Epithelial cell of proximal tubule (primary cell): Measurements from ENCODE around the gene UTF1. TPM values are rescaled to one million over a fixed set of nuclear protein-coding genes. Genes with fewer than 3 reads are reported as not detected.

Experiments
- DNase-seq: peaks from one replicate; pipeline ENCODE4 v3.0.0-alpha.2; 2011; ENCODE audit warnings: low read depth
- H3K4me3 ChIP-seq: 2 replicates; pipeline ENCODE4 v1.5.1; 2011; ENCODE audit warnings: low read depth, mild to moderate bottlenecking, low read length
- total RNA-seq: library from RNA; depleted of rRNA; stranded (reverse); fragments of >200 nt; gene quantifications from 2 replicates; pipeline ENCODE4 v1.2.3, GENCODE V29; 2015
- TF ChIP-seq, protein P1 (sequence below): conservative IDR thresholded peaks from 2 replicates; pipeline ENCODE4 v1.5.1; 2012; ENCODE audit warnings: low read depth, mild to moderate bottlenecking, low read length

The UTF1 gene
- total RNA-seq, 1 donor from 2014 or later: not detected

GRCh38 chr10:133239990-133240389 lies 10.0 kb downstream of the UTF1 start:
- TF ChIP-seq, protein P1, sequence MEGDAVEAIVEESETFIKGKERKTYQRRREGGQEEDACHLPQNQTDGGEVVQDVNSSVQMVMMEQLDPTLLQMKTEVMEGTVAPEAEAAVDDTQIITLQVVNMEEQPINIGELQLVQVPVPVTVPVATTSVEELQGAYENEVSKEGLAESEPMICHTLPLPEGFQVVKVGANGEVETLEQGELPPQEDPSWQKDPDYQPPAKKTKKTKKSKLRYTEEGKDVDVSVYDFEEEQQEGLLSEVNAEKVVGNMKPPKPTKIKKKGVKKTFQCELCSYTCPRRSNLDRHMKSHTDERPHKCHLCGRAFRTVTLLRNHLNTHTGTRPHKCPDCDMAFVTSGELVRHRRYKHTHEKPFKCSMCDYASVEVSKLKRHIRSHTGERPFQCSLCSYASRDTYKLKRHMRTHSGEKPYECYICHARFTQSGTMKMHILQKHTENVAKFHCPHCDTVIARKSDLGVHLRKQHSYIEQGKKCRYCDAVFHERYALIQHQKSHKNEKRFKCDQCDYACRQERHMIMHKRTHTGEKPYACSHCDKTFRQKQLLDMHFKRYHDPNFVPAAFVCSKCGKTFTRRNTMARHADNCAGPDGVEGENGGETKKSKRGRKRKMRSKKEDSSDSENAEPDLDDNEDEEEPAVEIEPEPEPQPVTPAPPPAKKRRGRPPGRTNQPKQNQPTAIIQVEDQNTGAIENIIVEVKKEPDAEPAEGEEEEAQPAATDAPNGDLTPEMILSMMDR: no peak
- no peak overlapping the region for H3K4me3 ChIP-seq
- DNase-seq: no peak

- TF ChIP-seq, protein P1: no peak
- DNase-seq: no peak
- peak overlapping the region; percentile 11 for H3K4me3 ChIP-seq
These were observed 11.6 kb downstream of the UTF1 start for GRCh38 chr10:133241501-133242205.

- DNase-seq: no peak
- TF ChIP-seq, protein P1: no peak
These were observed 12.8 kb downstream of the UTF1 start for GRCh38 chr10:133242611-133243356.

GRCh38 chr10:133243593-133243992 lies 13.6 kb downstream of the UTF1 start:
- H3K4me3 ChIP-seq: no peak overlapping the region
- DNase-seq: no peak
- TF ChIP-seq, protein P1: no peak

More at GRCh38 chr10:133242611-133243356, 12.8 kb downstream of the UTF1 start:
- H3K4me3 ChIP-seq: no peak overlapping the region

DNA sequence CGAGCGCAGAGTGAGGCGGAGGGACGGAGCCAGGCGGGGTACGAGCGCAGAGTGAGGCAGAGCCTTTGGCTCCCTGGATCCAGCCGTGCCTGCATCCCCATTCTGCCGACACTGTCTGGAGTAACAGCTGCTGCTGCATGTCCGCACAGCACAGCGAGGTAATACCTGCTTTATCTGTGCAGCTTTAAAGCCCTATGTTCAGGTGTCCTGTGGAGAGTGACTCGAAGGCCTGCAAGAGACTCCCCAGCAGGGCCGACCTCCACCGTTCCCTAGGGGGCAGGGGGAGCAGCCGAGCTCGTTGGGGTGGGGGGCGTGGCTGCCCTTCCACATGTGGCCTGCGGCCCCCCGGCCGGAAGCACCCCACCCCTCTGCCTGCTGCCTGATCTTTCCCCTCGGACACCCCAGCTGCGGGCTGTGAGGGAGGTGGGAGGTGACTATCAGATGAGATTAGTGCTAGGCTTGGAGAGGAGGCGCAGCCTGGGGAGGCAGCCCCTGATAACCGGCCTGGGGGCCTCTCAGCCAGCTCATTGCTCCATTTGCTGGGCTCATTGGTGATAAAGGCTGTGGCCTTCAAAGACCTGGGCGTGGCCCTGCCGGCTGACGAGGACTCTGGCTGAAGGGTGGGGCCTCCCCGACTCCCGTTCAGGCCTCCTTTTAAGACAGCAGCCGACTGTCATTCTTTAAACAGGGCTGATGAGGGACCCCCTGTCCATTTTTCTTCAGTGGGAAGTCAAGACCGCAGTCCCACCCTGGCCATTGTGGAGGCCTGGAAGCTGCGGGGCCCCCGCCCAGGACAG lies 15.6 kb downstream of the UTF1 start:
- no peak for DNase-seq
- H3K4me3 ChIP-seq: no peak overlapping the region
- TF ChIP-seq, protein P1: no peak

GRCh38 chr10:133246236-133246626 lies 16.2 kb downstream of the UTF1 start:
- DNase-seq: no peak
- TF ChIP-seq, protein P1: no peak
- no peak overlapping the region for H3K4me3 ChIP-seq
